OCI-LY3 (cell line): Measurements from ENCODE around the gene NKTR.

Experiments
- CTCF ChIP-seq: fragments of 200-600, 300-600 bp; sonication (generic); IDR thresholded peaks from 2 replicates; pipeline ENCODE4 v1.5.1; 2014; ENCODE audit warnings: antibody characterized with exemption, low read length, low read depth
- EZH2phosphoT487 ChIP-seq: fragments of 200-600 bp; shearing (Covaris generic); IDR thresholded peaks from 2 replicates; pipeline ENCODE4 v1.6.1; 2018; ENCODE audit warnings: antibody characterized with exemption, mixed run types, low read depth

- TF ChIP-seq CTCF: no peak
- TF ChIP-seq EZH2phosphoT487: no peak
Measured at GRCh38 chr3:42690191-42690590, 89.7 kb downstream of the NKTR start.
